PC-9 (cell line): ENCODE data around the gene CD109.

Experiments
- CTCF ChIP-seq: fragments of 200-600 bp; sonication (generic); conservative IDR thresholded peaks from 2 replicates; pipeline ENCODE4 v1.6.1; 2017; ENCODE audit warnings: mixed run types, antibody characterized with exemption, mild to moderate bottlenecking, moderate library complexity
- EZH2 ChIP-seq: fragments of 200-600 bp; sonication (generic); IDR thresholded peaks from 2 replicates; pipeline ENCODE4 v1.8.0; 2017; ENCODE audit warnings: antibody characterized with exemption, low read depth

- no peak for TF ChIP-seq CTCF
- no peak for TF ChIP-seq EZH2
Measured at GRCh38 chr6:73665686-73666319, 30.2 kb upstream of the CD109 start.
